LNCaP clone FGC (cell line): Measurements from ENCODE around the gene SLC17A3.

Experiments used
- DNase-seq: peaks from one replicate; pipeline ENCODE4 v3.0.0-alpha.2; 2011; ENCODE audit warnings: low read depth
- H3K4me3 ChIP-seq: 2 replicates; pipeline ENCODE4 v1.5.1; 2011; ENCODE audit warnings: mild to moderate bottlenecking, low read depth, low read length, control low read depth
- TF ChIP-seq, protein P1 (sequence below): IDR thresholded peaks from 2 replicates; pipeline ENCODE4 v1.5.1; 2012; ENCODE audit warnings: mild to moderate bottlenecking; ENCODE audit not compliant: control insufficient read depth, insufficient read depth; ENCODE audit errors: extremely low read depth

Gene SLC17A3

DNA sequence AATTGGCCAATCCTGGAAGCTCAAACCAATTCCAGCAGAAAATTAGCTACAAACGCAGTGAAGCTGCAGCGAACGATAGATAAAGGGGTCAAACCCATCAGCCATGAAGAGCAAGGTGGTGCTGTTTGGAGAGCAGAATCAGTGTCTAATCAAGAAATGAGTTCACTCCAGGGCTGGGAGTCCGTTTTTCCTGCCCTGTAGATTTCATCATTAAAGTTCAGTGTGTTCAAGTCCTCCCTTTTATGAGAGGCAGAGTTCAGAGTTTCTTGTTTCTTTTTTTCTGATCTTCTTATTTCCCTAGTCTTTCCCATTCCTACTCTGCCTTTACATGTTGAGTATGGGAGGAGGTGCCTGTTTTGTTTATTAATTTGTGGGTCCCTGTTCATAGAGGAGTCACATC, 72.6 kb downstream of the SLC17A3 start:
- TF ChIP-seq, protein P1, sequence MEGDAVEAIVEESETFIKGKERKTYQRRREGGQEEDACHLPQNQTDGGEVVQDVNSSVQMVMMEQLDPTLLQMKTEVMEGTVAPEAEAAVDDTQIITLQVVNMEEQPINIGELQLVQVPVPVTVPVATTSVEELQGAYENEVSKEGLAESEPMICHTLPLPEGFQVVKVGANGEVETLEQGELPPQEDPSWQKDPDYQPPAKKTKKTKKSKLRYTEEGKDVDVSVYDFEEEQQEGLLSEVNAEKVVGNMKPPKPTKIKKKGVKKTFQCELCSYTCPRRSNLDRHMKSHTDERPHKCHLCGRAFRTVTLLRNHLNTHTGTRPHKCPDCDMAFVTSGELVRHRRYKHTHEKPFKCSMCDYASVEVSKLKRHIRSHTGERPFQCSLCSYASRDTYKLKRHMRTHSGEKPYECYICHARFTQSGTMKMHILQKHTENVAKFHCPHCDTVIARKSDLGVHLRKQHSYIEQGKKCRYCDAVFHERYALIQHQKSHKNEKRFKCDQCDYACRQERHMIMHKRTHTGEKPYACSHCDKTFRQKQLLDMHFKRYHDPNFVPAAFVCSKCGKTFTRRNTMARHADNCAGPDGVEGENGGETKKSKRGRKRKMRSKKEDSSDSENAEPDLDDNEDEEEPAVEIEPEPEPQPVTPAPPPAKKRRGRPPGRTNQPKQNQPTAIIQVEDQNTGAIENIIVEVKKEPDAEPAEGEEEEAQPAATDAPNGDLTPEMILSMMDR: no peak
- no peak for DNase-seq
- H3K4me3 ChIP-seq: no peak overlapping the region
